GM23338 (cell line): Measurements from ENCODE around the gene MDGA2. TPM values are rescaled to one million over a fixed set of nuclear protein-coding genes. Genes with fewer than 3 reads are reported as not detected.
A peak's percentile ranks its signal among the peaks of the same experiment; 100 is the strongest.

Experiments
- ATAC-seq: fragments of 200-7000 bp; cut with Tn5 transposase; 3 replicates; pipeline ENCODE4 v1.9.1; 2020
- DNase-seq: peaks from one replicate; pipeline ENCODE4 v3.0.0-alpha.2; 2015; ENCODE audit warnings: low spot score
- H2AFZ ChIP-seq: fragments of 200-600 bp; sonication (generic); 2 replicates; pipeline ENCODE4 v1.8.0; 2016; ENCODE audit warnings: antibody characterized with exemption, mild to moderate bottlenecking, moderate library complexity
- H3F3A ChIP-seq: fragments of 200-600 bp; sonication (generic); replicated peaks from 2 replicates; pipeline ENCODE4 v1.8.0; 2017; ENCODE audit warnings: antibody characterized with exemption, mixed run types, low read depth
- H3K27ac ChIP-seq: fragments of 200-600 bp; sonication (generic); 2 replicates; pipeline ENCODE4 v1.6.1; 2016; ENCODE audit warnings: low read depth
- H3K27me3 ChIP-seq: fragments of 200-600 bp; sonication (generic); 2 replicates; pipeline ENCODE4 v1.8.0; 2016; ENCODE audit warnings: mild to moderate bottlenecking, mixed run types, moderate library complexity; ENCODE audit not compliant: insufficient read depth
- H3K36me3 ChIP-seq: fragments of 200-600 bp; sonication (generic); 2 replicates; pipeline ENCODE4 v1.8.0; 2016; ENCODE audit warnings: mild to moderate bottlenecking; ENCODE audit not compliant: insufficient read depth
- H3K4me1 ChIP-seq: fragments of 200-600 bp; sonication (generic); 2 replicates; pipeline ENCODE4 v1.8.0; 2016; ENCODE audit warnings: mild to moderate bottlenecking, moderate library complexity; ENCODE audit not compliant: insufficient read depth
- H3K4me2 ChIP-seq: fragments of 200-600 bp; sonication (generic); 2 replicates; pipeline ENCODE4 v1.7.1; 2017; ENCODE audit warnings: mixed run types
- H3K4me3 ChIP-seq: fragments of 200-600 bp; sonication (generic); 2 replicates; pipeline ENCODE4 v1.6.1; 2016; ENCODE audit warnings: mixed run types
- H3K79me2 ChIP-seq: fragments of 200-600 bp; sonication (generic); replicated peaks from 2 replicates; pipeline ENCODE4 v1.8.0; 2017; ENCODE audit warnings: mild to moderate bottlenecking; ENCODE audit not compliant: insufficient read depth
- H3K9me2 ChIP-seq: fragments of 200-600 bp; sonication (generic); 2 replicates; pipeline ENCODE4 v1.8.0; 2017; ENCODE audit not compliant: insufficient read depth
- H4K20me1 ChIP-seq: fragments of 200-600 bp; sonication (generic); replicated peaks from 2 replicates; pipeline ENCODE4 v1.8.0; 2017; ENCODE audit warnings: mild to moderate bottlenecking; ENCODE audit not compliant: insufficient read depth
- H3K27ac Mint-ChIP-seq: 2 replicates; pipeline ENCODE4 v1.8.0; 2020; ENCODE audit warnings: inconsistent platforms, mild to moderate bottlenecking, moderate library complexity, mixed read lengths
- H3K27me3 Mint-ChIP-seq: 3 replicates; pipeline ENCODE4 v1.8.0; 2022; ENCODE audit warnings: low read depth, mild to moderate bottlenecking, moderate library complexity, mixed read lengths, inconsistent platforms; ENCODE audit not compliant: insufficient read depth, poor library complexity
- H3K36me3 Mint-ChIP-seq: 3 replicates; pipeline ENCODE4 v1.8.0; 2021; ENCODE audit warnings: low read depth, mild to moderate bottlenecking, inconsistent platforms, moderate library complexity, mixed read lengths
- H3K4me1 Mint-ChIP-seq: 3 replicates; pipeline ENCODE4 v1.8.0; 2020; ENCODE audit warnings: mild to moderate bottlenecking, inconsistent platforms, mixed read lengths
- H3K4me3 Mint-ChIP-seq: 3 replicates; pipeline ENCODE4 v1.8.0; 2021; ENCODE audit warnings: moderate library complexity, mild to moderate bottlenecking, inconsistent platforms, mixed read lengths
- H3K9me3 Mint-ChIP-seq: 3 replicates; pipeline ENCODE4 v1.8.0; 2020; ENCODE audit warnings: moderate library complexity, mild to moderate bottlenecking, inconsistent platforms, mixed read lengths
- CREB1 ChIP-seq: fragments of 250-450 bp; sonication (Bioruptor Pico); IDR thresholded peaks from 2 replicates; pipeline ENCODE4 v1.5.0; 2020; ENCODE audit warnings: low read depth, mild to moderate bottlenecking, moderate library complexity
- EZH2 ChIP-seq: fragments of 200-600 bp; sonication (generic); IDR thresholded peaks from one replicate; pipeline ENCODE4 v1.8.0; 2017; ENCODE audit warnings: antibody characterized with exemption, mild to moderate bottlenecking, low read depth; ENCODE audit not compliant: unreplicated experiment
- EZH2phosphoT487 ChIP-seq: fragments of 200-600 bp; sonication (generic); IDR thresholded peaks from one replicate; pipeline ENCODE4 v1.8.1; 2018; ENCODE audit warnings: antibody characterized with exemption; ENCODE audit not compliant: unreplicated experiment
- ZNF114 ChIP-seq: fragments of 250-450 bp; sonication (Bioruptor Pico); IDR thresholded peaks from 2 replicates; pipeline ENCODE4 v1.5.0; 2020; ENCODE audit warnings: mild to moderate bottlenecking, moderate library complexity
- polyA plus RNA-seq: library from polyadenylated mRNA; unstranded; fragments of >200 nt; fragmentation: Nextera tagmentation; extraction: Ambion mirVana; gene quantifications from 2 replicates; pipeline ENCODE4 v1.2.1, GENCODE V29; 2016
- total RNA-seq: library from RNA; depleted of rRNA; stranded (reverse); fragments of >200 nt; shearing (Covaris generic); gene quantifications from 2 replicates; pipeline ENCODE4 v1.2.3, GENCODE V29; 2014
- TF ChIP-seq, protein P1 (sequence below): IDR thresholded peaks from 2 replicates; pipeline ENCODE4 v1.6.1; 2016; ENCODE audit warnings: antibody characterized with exemption
- TF ChIP-seq, protein P2 (sequence below), 2 experiments: fragments of 200-600 bp in 1 of 2; sonication (generic) in 1 of 2; conservative IDR thresholded peaks; 2 replicates each; pipeline versions ENCODE4 v1.5.1 to v1.6.1; 2016 to 2017; ENCODE audit warnings: antibody characterized with exemption in 2 of 2, low read depth in 2 of 2, mild to moderate bottlenecking in 2 of 2, moderate library complexity in 1 of 2

Gene MDGA2
- total and polyA plus RNA-seq, 2 experiments from 2014 or later: 0.68 to 1.7 TPM

DNA sequence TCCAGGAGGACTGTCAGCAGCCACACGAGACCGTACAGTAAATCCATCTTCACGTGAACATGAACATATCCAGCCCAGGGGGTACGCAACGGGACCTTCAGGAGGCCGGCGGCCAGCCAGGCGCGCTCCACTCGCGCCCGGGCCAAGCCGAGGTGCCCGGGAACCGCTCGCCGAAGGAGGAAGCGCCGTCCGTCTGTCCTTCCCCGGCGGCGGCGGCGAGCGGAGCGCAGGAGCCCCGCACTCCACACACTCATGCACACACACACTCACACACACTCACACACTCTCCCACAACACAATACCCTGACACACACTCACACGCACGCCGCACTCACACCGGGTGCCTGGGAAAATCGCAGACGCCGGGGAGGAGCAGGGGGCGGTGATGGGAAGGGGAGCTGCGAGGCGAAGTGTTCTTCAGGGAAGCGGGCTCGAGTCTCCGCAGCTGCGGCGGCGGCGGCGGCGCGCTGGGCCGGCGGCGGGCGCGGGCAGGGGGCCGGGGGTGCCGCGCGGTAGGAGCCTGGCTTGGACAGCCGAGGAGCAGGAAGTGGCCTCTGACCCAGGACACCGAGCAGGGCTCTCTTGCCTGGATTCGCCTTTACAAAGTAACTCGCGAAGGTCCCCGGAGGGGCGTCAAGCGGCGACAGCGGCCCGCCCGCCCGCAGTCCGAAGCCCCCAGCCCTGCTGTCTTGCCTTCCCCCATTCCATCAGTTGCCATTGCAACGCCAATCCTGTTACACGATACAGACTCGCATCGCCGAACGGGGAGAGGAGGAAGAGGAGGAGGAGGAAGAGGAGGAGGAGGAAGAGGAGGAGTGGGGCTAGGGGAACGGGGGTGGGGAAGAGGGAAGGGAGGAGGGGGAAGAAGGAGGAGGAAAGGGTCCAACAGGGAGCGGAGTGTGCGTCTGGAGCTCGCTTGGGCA lies 601 bp downstream of the MDGA2 start:
- TF ChIP-seq EZH2phosphoT487: peak; percentile 72
- peak; percentile 16 for TF ChIP-seq EZH2
- TF ChIP-seq CREB1 (CRISPR knock-in tag): no peak
- Histone ChIP-seq H3K79me2 (no peaks in the 10 kb centered on the region), H3K36me3 (no peaks in the 10 kb centered on the region), H3K4me2 (peak overlapping the region; percentile 98), H4K20me1 (no peaks in the 10 kb centered on the region), H3K27ac (no peak overlapping the region), H3K4me3 (peak overlapping the region; percentile 89), H3K9me2 (no peaks in the 10 kb centered on the region), H2AFZ (peak overlapping the region; percentile 100), H3F3A (0 out of 2 replicates have a peak, but pooled peaks cover 4% of the 10 kb centered on the region), H3K4me1 (peaks cover 11% of the 10 kb centered on the region), H3K27me3 (peaks cover 77% of the 10 kb centered on the region)
- H3K9me3 Mint-ChIP-seq: no peaks in the 10 kb centered on the region
- peaks cover 49% of the 10 kb centered on the region for H3K27me3 Mint-ChIP-seq
- H3K27ac Mint-ChIP-seq: no peak overlapping the region
- peaks cover 18% of the 10 kb centered on the region; the same call in 2 of the 3 replicates for H3K4me1 Mint-ChIP-seq
- DNase-seq (peak; percentile 63), ATAC-seq (peak; percentile 19)
- peak overlapping the region; percentile 93 for H3K4me3 Mint-ChIP-seq
- H3K36me3 Mint-ChIP-seq: no peaks in the 10 kb centered on the region; the same call in 2 of the 3 replicates

DNA sequence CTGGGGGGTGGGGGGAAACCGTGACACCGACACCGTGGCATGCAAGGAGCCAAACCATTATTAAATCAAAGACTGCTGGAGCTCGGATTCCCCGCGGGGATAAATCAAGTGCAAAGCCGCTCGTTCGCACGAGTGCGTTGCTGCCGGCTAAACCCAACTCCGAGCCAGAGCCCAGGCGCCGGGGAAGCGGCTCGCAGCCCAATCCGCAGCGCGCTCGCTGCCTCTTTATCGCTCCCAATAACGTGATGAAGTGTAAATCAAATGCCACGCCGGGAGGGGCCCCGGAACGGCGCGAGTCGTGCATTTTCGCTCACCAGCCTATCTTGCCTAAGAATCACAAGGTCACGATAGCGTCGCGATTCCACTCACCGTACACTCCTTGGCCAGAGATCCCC lies 1.3 kb downstream of the MDGA2 start:
- H3K27me3 Mint-ChIP-seq: peaks cover 49% of the 10 kb centered on the region
- H3K4me3 ChIP-seq: peak overlapping the region; percentile 89
- no peak overlapping the region for H3K27ac Mint-ChIP-seq
- H3K4me2 ChIP-seq: peak overlapping the region; percentile 98
- no peak for TF ChIP-seq ZNF114 (CRISPR knock-in tag)
- TF ChIP-seq, protein P1, sequence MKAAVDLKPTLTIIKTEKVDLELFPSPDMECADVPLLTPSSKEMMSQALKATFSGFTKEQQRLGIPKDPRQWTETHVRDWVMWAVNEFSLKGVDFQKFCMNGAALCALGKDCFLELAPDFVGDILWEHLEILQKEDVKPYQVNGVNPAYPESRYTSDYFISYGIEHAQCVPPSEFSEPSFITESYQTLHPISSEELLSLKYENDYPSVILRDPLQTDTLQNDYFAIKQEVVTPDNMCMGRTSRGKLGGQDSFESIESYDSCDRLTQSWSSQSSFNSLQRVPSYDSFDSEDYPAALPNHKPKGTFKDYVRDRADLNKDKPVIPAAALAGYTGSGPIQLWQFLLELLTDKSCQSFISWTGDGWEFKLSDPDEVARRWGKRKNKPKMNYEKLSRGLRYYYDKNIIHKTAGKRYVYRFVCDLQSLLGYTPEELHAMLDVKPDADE: no peak
- peak; percentile 70 for TF ChIP-seq EZH2
- no peaks in the 10 kb centered on the region for H3K36me3 ChIP-seq
- no peak overlapping the region for H3K27ac ChIP-seq
- peaks cover 77% of the 10 kb centered on the region for H3K27me3 ChIP-seq
- H3K9me2 ChIP-seq: no peaks in the 10 kb centered on the region
- no peaks in the 10 kb centered on the region for H4K20me1 ChIP-seq
- 0 out of 2 replicates have a peak, but pooled peaks cover 4% of the 10 kb centered on the region for H3F3A ChIP-seq
- H3K4me1 ChIP-seq: peaks cover 11% of the 10 kb centered on the region
- no peaks in the 10 kb centered on the region; the same call in 2 of the 3 replicates for H3K36me3 Mint-ChIP-seq
- peak overlapping the region; percentile 96 for H2AFZ ChIP-seq
- H3K79me2 ChIP-seq: no peaks in the 10 kb centered on the region
- peaks cover 18% of the 10 kb centered on the region; the same call in 2 of the 3 replicates for H3K4me1 Mint-ChIP-seq
- no peaks in the 10 kb centered on the region for H3K9me3 Mint-ChIP-seq
- peak; percentile 20 for ATAC-seq
- peak; percentile 55 for DNase-seq
- peak overlapping the region; percentile 93 for H3K4me3 Mint-ChIP-seq

DNA sequence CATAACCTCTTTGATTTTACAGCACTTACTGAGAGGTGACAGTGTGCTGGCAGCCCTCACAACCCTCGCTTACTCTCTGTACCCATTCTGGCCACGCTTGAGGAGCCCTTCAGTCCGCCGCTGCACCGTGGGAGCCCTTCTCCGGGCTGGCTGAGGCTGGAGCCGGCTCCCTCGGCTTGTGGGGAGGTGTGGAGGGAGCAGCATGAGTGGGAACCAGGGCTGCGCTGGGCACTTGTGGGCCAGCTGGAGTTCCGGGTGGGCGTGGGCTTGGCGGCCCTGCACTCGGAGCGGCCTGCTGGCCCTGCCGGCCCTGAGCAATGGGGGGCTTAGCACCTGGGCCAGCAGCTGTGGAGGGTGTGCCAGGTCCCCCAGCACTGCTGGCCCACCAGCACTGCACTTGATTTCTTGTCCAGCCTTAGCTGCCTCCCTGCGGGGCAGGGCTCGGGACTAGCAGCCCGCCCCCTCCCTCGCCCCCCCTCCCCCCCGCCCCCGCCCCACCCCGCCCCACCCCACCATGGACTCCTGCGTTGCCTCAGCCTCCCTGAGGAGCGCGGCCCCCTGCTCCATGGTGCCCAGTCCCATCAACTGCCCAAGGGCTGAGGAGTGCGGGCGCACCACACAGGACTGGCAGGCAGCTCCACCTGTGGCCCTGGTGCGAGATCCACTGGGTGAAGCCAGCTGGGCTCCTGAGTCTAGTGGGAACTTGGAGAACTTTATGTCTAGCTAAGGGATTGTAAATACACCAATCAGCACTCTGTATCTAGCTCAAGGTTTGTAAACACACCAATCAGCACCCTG lies 9.9 kb downstream of the MDGA2 start:
- no peaks in the 10 kb centered on the region for H3K27me3 ChIP-seq
- Mint-ChIP-seq H3K9me3 (peaks cover 8% of the 10 kb centered on the region), H3K4me1 (no peaks in the 10 kb centered on the region), H3K27ac (no peak overlapping the region), H3K4me3 (no peak overlapping the region), H3K27me3 (no peaks in the 10 kb centered on the region), H3K36me3 (peaks cover 6% of the 10 kb centered on the region; the same call in 1 of the 3 replicates)
- no peak overlapping the region for H3K27ac ChIP-seq
- H3K4me2 ChIP-seq: no peak overlapping the region
- no peak for TF ChIP-seq EZH2phosphoT487
- TF ChIP-seq, protein P2, sequence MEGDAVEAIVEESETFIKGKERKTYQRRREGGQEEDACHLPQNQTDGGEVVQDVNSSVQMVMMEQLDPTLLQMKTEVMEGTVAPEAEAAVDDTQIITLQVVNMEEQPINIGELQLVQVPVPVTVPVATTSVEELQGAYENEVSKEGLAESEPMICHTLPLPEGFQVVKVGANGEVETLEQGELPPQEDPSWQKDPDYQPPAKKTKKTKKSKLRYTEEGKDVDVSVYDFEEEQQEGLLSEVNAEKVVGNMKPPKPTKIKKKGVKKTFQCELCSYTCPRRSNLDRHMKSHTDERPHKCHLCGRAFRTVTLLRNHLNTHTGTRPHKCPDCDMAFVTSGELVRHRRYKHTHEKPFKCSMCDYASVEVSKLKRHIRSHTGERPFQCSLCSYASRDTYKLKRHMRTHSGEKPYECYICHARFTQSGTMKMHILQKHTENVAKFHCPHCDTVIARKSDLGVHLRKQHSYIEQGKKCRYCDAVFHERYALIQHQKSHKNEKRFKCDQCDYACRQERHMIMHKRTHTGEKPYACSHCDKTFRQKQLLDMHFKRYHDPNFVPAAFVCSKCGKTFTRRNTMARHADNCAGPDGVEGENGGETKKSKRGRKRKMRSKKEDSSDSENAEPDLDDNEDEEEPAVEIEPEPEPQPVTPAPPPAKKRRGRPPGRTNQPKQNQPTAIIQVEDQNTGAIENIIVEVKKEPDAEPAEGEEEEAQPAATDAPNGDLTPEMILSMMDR (conservative IDR thresholded peaks at IDR 0.05; ENCODE audit: low read depth in 2 of 2): no peak
- no peaks in the 10 kb centered on the region; the same call in 1 of the 2 replicates for H4K20me1 ChIP-seq
- no peak overlapping the region for H2AFZ ChIP-seq
- H3K9me2 ChIP-seq: no peaks in the 10 kb centered on the region
- H3K79me2 ChIP-seq: no peaks in the 10 kb centered on the region
- no peaks in the 10 kb centered on the region for H3K36me3 ChIP-seq
- DNase-seq (no peak), ATAC-seq (no peak)
- H3K4me1 ChIP-seq: no peaks in the 10 kb centered on the region
- no peaks in the 10 kb centered on the region for H3F3A ChIP-seq
- H3K4me3 ChIP-seq: no peak overlapping the region
